Lung microvascular endothelial cell (primary cell): ENCODE data around the gene WDR87. TPM values are rescaled to one million over a fixed set of nuclear protein-coding genes. Genes with fewer than 3 reads are reported as not detected.
A peak's percentile ranks its signal among the peaks of the same experiment; 100 is the strongest.
"Not testable (repeated sequence)": the region's sequence is repeated elsewhere in the genome, so short reads cannot be mapped to it uniquely, and the experiment has no call there.

ENCODE experiments used
- DNase-seq, 2 donors: peaks; one replicate each; pipeline versions ENCODE4 v3.0.0 to v3.0.0-alpha.2; 2010; ENCODE audit warnings: low read depth in 2 of 2
- total RNA-seq: library from RNA; depleted of rRNA; stranded (reverse); fragments of >200 nt; gene quantifications from 2 replicates; pipeline ENCODE4 v1.2.1, GENCODE V29; 2014

WDR87 gene
- total RNA-seq, 1 donor from 2014 or later = not detected

DNA sequence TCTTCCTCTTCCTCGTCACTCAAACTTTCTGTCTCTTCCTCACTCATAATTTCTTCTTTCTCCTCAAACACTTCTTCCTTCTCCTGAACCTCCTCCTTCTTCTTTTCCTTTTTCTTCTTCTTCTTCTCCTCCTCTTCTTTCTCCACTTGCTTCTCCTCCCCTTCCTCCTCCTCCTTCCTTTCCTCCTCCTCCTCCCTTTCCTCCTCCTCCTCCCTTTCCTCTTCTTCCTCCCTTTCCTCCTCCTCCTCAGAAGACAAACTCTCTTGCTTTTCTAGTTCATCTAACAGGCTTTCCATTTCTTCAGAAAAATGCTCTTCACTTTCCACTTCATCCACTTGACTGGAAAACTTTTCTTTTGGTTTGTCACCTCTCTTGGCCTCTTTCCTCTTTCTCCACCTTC, 19.8 kb downstream of the WDR87 start:
- DNase-seq = no peak

- no peak for DNase-seq
Measured at GRCh38 chr19:37885392-37885791, 21.0 kb downstream of the WDR87 start.

DNA sequence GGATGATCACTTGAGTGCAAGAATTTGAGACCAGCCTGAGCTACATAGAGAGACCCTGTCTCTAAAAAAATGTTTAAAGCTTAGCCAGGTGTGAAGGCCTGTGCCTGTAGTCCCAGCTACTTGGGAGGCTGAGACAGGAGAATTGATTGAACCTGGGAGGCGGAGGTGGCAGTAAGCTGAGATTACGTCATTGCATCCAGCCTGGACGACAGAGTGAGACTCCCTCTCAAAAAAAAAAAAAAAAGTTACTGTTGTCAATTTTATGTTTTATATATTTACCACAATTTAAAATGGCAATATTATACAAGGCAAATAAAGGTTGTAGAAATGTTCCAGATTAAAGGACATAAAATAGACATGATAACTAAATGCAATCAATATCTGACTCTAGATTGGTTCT, 29.2 kb downstream of the WDR87 start:
- DNase-seq = no peak

GRCh38 chr19:37876032-37876431, 30.4 kb downstream of the WDR87 start:
- no peak for DNase-seq

GRCh38 chr19:37874784-37875183, 31.6 kb downstream of the WDR87 start:
- no peak for DNase-seq

GRCh38 chr19:37872383-37872782, 34.0 kb downstream of the WDR87 start:
- no peak for DNase-seq

DNA sequence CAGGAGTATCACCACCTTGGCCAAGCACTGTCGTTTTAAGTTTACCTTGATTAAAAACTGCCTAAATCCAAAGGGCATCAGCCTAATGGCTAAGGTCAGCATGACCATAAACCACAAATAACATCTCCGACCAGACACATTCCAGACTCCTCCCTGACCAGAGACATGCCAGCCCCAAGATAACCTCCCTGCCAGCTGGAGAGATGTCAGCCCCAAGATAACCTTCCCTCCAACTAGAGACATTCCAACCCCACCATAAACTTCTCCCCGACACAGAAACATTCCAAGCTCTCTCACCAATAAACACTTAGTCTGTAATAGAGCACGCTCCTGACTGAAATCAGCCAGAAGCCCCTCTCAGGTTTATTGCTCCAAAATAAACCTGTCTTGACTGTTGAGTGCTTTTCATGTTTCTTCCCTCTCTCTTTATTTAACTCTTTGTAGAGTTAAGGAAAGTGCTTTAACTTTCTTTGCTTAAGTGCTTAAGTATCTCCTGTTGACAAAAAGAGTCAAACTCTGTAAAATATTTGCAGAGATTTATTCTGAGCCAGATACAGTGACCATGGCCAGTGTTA, 36.5 kb downstream of the WDR87 start:
- DNase-seq = no peak

- DNase-seq = peak in 1 of 2 donors; percentile 71
Measured at GRCh38 chr19:37867831-37868230, 38.6 kb downstream of the WDR87 start.

- not testable (repeated sequence) for DNase-seq
Measured at GRCh38 chr19:37865930-37866329, 40.5 kb downstream of the WDR87 start.

DNA sequence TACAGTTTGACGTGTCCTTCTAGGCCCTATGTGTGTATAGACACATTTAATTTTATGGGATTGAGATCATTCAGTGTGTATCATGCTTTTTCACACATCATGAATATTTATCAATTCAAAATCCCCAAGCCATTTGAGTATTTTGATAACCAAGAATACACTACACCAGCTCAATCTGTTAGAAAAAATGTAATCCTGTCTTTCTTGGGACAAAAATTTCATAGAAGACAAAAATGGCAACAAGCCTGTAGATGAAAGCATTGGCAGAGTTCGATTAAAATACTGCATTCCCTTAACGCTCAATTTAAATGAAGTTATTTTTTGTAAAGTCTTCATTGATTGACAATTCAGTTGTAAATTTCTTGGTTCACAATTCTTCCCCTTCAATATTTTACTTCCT, 41.9 kb downstream of the WDR87 start:
- no peak for DNase-seq

DNA sequence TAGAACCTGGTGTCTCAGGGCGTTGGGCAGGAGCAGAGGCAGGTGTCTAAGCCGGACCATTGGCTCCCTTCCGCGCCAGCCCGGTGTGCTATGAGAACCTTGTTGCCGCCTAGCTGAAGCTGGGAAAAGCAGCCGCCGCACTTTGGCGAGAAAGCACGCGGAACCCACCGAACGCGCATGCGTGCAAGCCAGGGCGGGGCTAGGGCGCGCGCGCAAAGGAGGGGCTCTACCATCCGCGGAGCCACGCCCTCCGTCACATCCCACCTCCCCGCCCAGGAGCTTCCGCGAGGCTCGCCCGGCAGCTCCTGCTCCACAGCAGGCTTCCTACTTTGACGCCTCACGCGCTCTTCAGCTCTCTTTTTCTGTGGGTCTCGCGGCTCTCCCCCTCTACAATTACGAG, 51.3 kb downstream of the WDR87 start:
- DNase-seq = peak; percentile 18 to 36

GRCh38 chr19:37845932-37846331, 60.5 kb downstream of the WDR87 start:
- DNase-seq = peak in 1 of 2 donors; percentile 22

Other genes with a start within 250 kb of the WDR87 start
- gene ZNF607, start 186.8 kb downstream of the WDR87 start, total RNA-seq = 2.0 and 3.6 TPM in 2 replicates
- 2.0 and 3.8 TPM in 2 replicates for gene ZNF573, start 127.0 kb downstream of the WDR87 start, total RNA-seq
- gene SIPA1L3, start 614 bp upstream of the WDR87 start, total RNA-seq = 7.2 and 13.1 TPM in 2 replicates